SU-DHL-6 (cell line): ENCODE data around the gene TESPA1.

ENCODE experiments used
- EZH2phosphoT487 ChIP-seq: fragments of 200-600 bp; sonication (generic), shearing (Covaris generic); conservative IDR thresholded peaks from 2 replicates; pipeline ENCODE4 v1.6.1; 2018; ENCODE audit warnings: mild to moderate bottlenecking, antibody characterized with exemption, low read length, moderate library complexity, mixed read lengths
- TF ChIP-seq, protein P1 (sequence below): fragments of 200-600 bp; sonication (generic); IDR thresholded peaks from one replicate; pipeline ENCODE4 v1.5.1; 2017; ENCODE audit warnings: antibody characterized with exemption, mild to moderate bottlenecking, low read length, moderate library complexity; ENCODE audit not compliant: insufficient read depth, poor library complexity, severe bottlenecking

GRCh38 chr12:55017416-55017925, 32.9 kb upstream of the TESPA1 start:
- TF ChIP-seq, protein P1, sequence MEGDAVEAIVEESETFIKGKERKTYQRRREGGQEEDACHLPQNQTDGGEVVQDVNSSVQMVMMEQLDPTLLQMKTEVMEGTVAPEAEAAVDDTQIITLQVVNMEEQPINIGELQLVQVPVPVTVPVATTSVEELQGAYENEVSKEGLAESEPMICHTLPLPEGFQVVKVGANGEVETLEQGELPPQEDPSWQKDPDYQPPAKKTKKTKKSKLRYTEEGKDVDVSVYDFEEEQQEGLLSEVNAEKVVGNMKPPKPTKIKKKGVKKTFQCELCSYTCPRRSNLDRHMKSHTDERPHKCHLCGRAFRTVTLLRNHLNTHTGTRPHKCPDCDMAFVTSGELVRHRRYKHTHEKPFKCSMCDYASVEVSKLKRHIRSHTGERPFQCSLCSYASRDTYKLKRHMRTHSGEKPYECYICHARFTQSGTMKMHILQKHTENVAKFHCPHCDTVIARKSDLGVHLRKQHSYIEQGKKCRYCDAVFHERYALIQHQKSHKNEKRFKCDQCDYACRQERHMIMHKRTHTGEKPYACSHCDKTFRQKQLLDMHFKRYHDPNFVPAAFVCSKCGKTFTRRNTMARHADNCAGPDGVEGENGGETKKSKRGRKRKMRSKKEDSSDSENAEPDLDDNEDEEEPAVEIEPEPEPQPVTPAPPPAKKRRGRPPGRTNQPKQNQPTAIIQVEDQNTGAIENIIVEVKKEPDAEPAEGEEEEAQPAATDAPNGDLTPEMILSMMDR = no peak
- TF ChIP-seq EZH2phosphoT487 = no peak
